GM19099 (cell line): Measurements from ENCODE around the gene MFSD12.

Source experiments
- POLR2A ChIP-seq: IDR thresholded peaks from 3 replicates; pipeline ENCODE4 v1.6.1; 2011; ENCODE audit warnings: low read depth; ENCODE audit not compliant: insufficient read length; ENCODE audit errors: extremely low read depth

MFSD12 gene

GRCh38 chr19:3590991-3591659 lies 33.7 kb upstream of the MFSD12 start:
- TF ChIP-seq POLR2A, result no peak

GRCh38 chr19:3589949-3590348 lies 32.6 kb upstream of the MFSD12 start:
- TF ChIP-seq POLR2A, result no peak

GRCh38 chr19:3589439-3589838 lies 32.1 kb upstream of the MFSD12 start:
- TF ChIP-seq POLR2A, result no peak

- no peak for TF ChIP-seq POLR2A
These were observed 29.4 kb upstream of the MFSD12 start for GRCh38 chr19:3586707-3587346.

GRCh38 chr19:3586127-3586626 lies 28.8 kb upstream of the MFSD12 start:
- no peak for TF ChIP-seq POLR2A

GRCh38 chr19:3585301-3586126 lies 28.1 kb upstream of the MFSD12 start, which contains the start of gene GIPC3:
GIPC3 (plus strand) TSS chr19:3585478; CDS start chr19:3585598, 120 bp downstream.
- TF ChIP-seq POLR2A, result no peak

GRCh38 chr19:3580156-3580934 lies 23.0 kb upstream of the MFSD12 start:
- TF ChIP-seq POLR2A, result no peak

- TF ChIP-seq POLR2A, result no peak
These were observed 21.0 kb upstream of the MFSD12 start for GRCh38 chr19:3578390-3578789.

GRCh38 chr19:3577723-3578344 lies 20.4 kb upstream of the MFSD12 start:
- TF ChIP-seq POLR2A, result no peak

- no peak for TF ChIP-seq POLR2A
These were observed 19.5 kb upstream of the MFSD12 start for GRCh38 chr19:3576696-3577443.

GRCh38 chr19:3575949-3576673 lies 18.7 kb upstream of the MFSD12 start:
- TF ChIP-seq POLR2A, result no peak

GRCh38 chr19:3575260-3575741 lies 17.9 kb upstream of the MFSD12 start:
- TF ChIP-seq POLR2A, result no peak
